ENCODE measurements around the gene KCNN1. TPM values are rescaled to one million over a fixed set of nuclear protein-coding genes. Genes with fewer than 3 reads are reported as not detected.

Gene KCNN1
- total and polyA plus RNA-seq, 2 donors (not counting 1 experiment from before 2014, with no cell fraction given): under 0.01 TPM; not detected in 1

DNA sequence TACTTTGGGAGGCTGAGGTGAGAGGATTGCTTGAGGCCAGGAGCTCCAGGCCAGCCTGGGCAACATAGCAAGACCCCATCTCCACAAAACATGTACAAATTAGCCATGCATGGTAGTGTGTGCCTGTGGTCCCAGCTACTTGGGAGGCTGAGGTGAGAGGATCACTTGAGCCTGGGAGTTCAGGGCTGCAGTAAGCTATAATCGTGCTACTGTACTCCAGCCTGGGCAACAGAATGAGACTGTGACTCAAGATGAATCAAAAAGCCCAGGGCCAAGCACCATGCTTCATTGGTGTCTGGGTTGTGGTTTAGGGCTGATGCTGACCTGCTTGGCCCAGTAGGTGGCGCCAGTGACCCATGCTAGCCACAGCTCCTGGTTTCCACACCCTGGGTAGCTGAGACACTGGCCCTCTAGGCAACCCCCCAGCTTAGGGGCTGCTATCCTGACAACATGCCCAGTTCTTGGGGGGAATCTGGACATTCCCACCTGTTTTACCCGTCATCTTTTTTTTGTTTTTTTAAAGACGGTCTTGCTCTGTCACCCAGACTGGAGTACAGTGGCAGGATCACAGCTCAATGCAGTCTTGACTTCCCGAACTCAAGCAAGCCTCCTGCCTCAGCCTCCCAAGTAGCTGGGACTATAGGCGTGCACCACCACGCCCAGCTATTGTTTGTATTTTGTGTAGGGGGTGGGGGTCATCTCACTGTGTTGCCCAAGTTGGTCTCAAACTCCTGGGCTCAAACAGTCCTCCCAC is 28.6 kb upstream of the KCNN1 start:
- Histone ChIP-seq H3K4me2 (ENCODE audit: extremely low read depth, insufficient read depth, low read length) (no peak overlapping the region), H3K79me2 (ENCODE audit: control insufficient read depth, insufficient read depth, low read length) (peaks cover 4% of the 10 kb centered on the region), H3K9me3 (ENCODE audit: control insufficient read depth, insufficient read depth, low read depth, low read length) (no peaks in the 10 kb centered on the region), H3K27ac (ENCODE audit: insufficient read depth, low read length) (no peak overlapping the region), H3K4me3 (replicated peaks in 1 of 4; ENCODE audit: control extremely low read depth in 1 of 4, insufficient read depth in 1 of 4, low read depth in 3 of 4, low read length in 4 of 4) (no peak overlapping the region), H3K27me3 (ENCODE audit: control insufficient read depth, insufficient read depth, low read length) (no peaks in the 10 kb centered on the region), H3K9ac (ENCODE audit: insufficient read depth, low read length) (no peak overlapping the region), H2AFZ (ENCODE audit: low read length) (no peak overlapping the region), H4K20me1 (ENCODE audit: control insufficient read depth, extremely low read depth, insufficient read depth, low read length) (no peaks in the 10 kb centered on the region), H3K4me1 (ENCODE audit: control insufficient read depth, extremely low read depth, insufficient read depth, low read length) (no peaks in the 10 kb centered on the region), H3K36me3 (ENCODE audit: control insufficient read depth, insufficient read depth, low read length) (peaks cover 4% of the 10 kb centered on the region)
- peak; percentile 80 to 81 for DNase-seq (ENCODE audit: low read depth in 2 of 2)
- TF ChIP-seq, protein P1, sequence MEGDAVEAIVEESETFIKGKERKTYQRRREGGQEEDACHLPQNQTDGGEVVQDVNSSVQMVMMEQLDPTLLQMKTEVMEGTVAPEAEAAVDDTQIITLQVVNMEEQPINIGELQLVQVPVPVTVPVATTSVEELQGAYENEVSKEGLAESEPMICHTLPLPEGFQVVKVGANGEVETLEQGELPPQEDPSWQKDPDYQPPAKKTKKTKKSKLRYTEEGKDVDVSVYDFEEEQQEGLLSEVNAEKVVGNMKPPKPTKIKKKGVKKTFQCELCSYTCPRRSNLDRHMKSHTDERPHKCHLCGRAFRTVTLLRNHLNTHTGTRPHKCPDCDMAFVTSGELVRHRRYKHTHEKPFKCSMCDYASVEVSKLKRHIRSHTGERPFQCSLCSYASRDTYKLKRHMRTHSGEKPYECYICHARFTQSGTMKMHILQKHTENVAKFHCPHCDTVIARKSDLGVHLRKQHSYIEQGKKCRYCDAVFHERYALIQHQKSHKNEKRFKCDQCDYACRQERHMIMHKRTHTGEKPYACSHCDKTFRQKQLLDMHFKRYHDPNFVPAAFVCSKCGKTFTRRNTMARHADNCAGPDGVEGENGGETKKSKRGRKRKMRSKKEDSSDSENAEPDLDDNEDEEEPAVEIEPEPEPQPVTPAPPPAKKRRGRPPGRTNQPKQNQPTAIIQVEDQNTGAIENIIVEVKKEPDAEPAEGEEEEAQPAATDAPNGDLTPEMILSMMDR (conservative IDR thresholded peaks at IDR 0.05 in 1 of 2, IDR thresholded peaks at IDR 0.05 in 1 of 2; ENCODE audit: low read depth in 1 of 2, low read length in 2 of 2): peak; percentile 92 to 97
- TF ChIP-seq EZH2 (IDR thresholded peaks at IDR 0.05; ENCODE audit: low read length, missing control alignments): no peak

DNA sequence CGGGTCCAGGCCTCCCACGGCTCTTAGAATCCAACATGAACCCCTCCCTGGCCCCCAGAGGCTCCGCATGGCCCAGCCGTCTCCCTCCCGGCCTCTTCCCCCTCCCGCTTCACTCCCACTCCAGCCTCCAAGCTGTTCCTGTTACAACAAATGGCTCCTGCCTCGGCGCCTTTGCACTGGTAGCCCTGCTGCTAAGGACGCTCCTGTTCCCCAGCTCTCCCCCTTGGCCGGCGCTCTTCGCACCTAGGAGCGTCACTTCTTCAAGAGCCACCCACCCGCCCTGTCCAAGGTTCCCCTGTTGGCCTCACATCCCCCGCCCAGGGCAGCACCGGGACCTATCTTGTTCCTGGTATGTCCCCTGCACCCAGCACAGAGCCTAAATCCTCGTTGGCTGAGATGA is 24.7 kb upstream of the KCNN1 start:
- H3K27ac ChIP-seq (ENCODE audit: insufficient read depth, low read length): no peak overlapping the region
- no peaks in the 10 kb centered on the region for H3K79me2 ChIP-seq (ENCODE audit: control insufficient read depth, insufficient read depth, low read length)
- no peaks in the 10 kb centered on the region for H3K9me3 ChIP-seq (ENCODE audit: control insufficient read depth, insufficient read depth, low read depth, low read length)
- TF ChIP-seq, protein P1 (conservative IDR thresholded peaks at IDR 0.05 in 1 of 2, IDR thresholded peaks at IDR 0.05 in 1 of 2; ENCODE audit: low read depth in 1 of 2, low read length in 2 of 2): no peak
- TF ChIP-seq EZH2 (IDR thresholded peaks at IDR 0.05; ENCODE audit: low read length, missing control alignments): no peak
- peaks cover 5% of the 10 kb centered on the region for H3K4me1 ChIP-seq (ENCODE audit: control insufficient read depth, extremely low read depth, insufficient read depth, low read length)
- peaks cover 6% of the 10 kb centered on the region for H3K36me3 ChIP-seq (ENCODE audit: control insufficient read depth, insufficient read depth, low read length)
- no peak for DNase-seq (ENCODE audit: low read depth in 2 of 2)
- H3K9ac ChIP-seq (ENCODE audit: insufficient read depth, low read length): no peak overlapping the region
- H3K27me3 ChIP-seq (ENCODE audit: control insufficient read depth, insufficient read depth, low read length): no peaks in the 10 kb centered on the region
- H3K4me2 ChIP-seq (ENCODE audit: extremely low read depth, insufficient read depth, low read length): no peak overlapping the region
- no peak overlapping the region for H3K4me3 ChIP-seq (replicated peaks in 1 of 4; ENCODE audit: control extremely low read depth in 1 of 4, insufficient read depth in 1 of 4, low read depth in 3 of 4, low read length in 4 of 4)
- no peak overlapping the region for H2AFZ ChIP-seq (ENCODE audit: low read length)
- no peaks in the 10 kb centered on the region for H4K20me1 ChIP-seq (ENCODE audit: control insufficient read depth, extremely low read depth, insufficient read depth, low read length)

DNA sequence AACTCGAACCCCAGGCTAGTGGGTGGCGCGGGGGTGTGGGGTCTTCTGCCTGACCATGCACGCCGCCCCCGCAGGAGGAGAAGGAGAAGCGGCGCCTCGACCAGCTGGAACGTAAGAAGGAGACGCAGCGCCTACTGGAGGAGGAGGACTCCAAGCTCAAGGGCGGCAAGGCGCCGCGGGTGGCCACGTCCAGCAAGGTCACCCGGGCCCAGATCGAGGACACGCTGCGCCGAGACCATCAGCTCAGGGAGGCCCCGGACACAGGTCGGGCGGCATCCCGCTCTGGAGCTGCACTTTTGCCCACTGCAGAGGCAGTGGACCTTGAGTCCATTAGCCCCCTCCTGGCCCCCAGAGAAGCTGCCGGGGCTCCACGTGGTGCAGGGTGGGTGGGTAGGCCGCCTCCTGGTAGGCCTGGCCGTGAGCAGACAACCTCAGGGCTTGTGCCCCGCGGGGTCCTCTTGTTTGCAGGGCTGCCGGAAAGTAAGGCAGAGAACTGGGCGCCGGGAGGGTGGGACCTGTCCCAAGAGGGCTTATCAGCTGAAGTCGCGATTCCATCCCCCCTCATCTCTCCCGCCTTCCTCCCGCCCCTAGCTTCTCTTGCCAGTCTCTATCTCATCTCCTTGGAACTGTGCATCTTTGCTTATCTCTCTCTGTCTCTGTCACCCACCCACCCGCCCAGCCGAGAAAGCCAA is 24.2 kb upstream of the KCNN1 start:
- H3K79me2 ChIP-seq (ENCODE audit: control insufficient read depth, insufficient read depth, low read length): no peaks in the 10 kb centered on the region
- no peak overlapping the region for H3K9ac ChIP-seq (ENCODE audit: insufficient read depth, low read length)
- peaks cover 5% of the 10 kb centered on the region for H3K4me1 ChIP-seq (ENCODE audit: control insufficient read depth, extremely low read depth, insufficient read depth, low read length)
- no peak overlapping the region for H3K4me3 ChIP-seq (replicated peaks in 1 of 4; ENCODE audit: control extremely low read depth in 1 of 4, insufficient read depth in 1 of 4, low read depth in 3 of 4, low read length in 4 of 4)
- no peaks in the 10 kb centered on the region for H4K20me1 ChIP-seq (ENCODE audit: control insufficient read depth, extremely low read depth, insufficient read depth, low read length)
- H3K27me3 ChIP-seq (ENCODE audit: control insufficient read depth, insufficient read depth, low read length): no peaks in the 10 kb centered on the region
- H3K27ac ChIP-seq (ENCODE audit: insufficient read depth, low read length): no peak overlapping the region
- TF ChIP-seq, protein P1 (conservative IDR thresholded peaks at IDR 0.05 in 1 of 2, IDR thresholded peaks at IDR 0.05 in 1 of 2; ENCODE audit: low read depth in 1 of 2, low read length in 2 of 2): no peak
- TF ChIP-seq EZH2 (IDR thresholded peaks at IDR 0.05; ENCODE audit: low read length, missing control alignments): no peak
- no peak overlapping the region for H2AFZ ChIP-seq (ENCODE audit: low read length)
- no peak overlapping the region for H3K4me2 ChIP-seq (ENCODE audit: extremely low read depth, insufficient read depth, low read length)
- H3K9me3 ChIP-seq (ENCODE audit: control insufficient read depth, insufficient read depth, low read depth, low read length): no peaks in the 10 kb centered on the region
- H3K36me3 ChIP-seq (ENCODE audit: control insufficient read depth, insufficient read depth, low read length): peaks cover 6% of the 10 kb centered on the region
- no peak for DNase-seq (ENCODE audit: low read depth in 2 of 2)
